T1000 (cell line): ENCODE results near the gene SOCS3.
"Not testable (repeated sequence)": the region's sequence is repeated elsewhere in the genome, so short reads cannot be mapped to it uniquely, and the experiment has no call there.

Experiments
- DNase-seq: peaks from one replicate; lab custom pipeline; 2025; ENCODE audit warnings: mixed read lengths; lab: John Stamatoyannopoulos, UW

The SOCS3 gene

DNA sequence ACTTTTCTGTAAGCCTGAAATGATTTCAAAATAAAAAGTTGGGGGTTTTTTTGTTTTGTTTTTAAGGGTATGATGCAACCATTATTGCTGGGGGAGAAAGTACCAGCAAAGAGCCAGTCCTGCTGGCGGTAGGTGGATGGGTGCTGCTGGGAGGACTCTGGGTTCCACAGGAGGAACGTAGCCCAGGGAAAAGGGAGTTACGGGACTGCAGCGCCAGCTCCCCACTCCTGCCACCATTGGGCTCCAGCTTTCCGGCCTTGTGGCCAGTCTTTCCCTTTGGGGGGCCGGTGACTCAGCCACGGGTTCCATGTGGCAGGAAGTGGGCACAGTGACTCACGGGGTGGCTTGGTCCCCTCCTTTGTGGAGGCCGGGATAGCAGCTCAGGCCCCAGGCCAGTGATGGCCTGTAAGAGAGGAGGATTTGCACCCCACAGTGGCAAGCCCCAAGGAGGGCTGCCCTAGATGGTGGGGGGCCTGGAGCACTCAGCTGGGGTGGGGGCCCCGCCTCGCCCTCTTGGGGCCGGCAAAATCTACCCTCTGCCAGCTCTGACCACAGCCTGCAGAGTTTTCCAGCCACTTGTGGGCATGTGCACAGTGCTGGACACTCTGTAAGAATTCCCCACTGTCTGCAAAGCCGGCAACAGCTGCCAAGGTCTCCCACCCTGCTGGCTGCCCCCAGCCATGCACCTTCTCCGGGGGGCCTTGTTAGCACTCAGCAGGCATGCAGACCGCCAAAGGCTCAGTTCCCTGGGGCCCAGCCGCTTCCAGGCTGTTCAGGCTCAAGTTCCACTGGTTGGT, 30.4 kb downstream of the SOCS3 start:
- peak; percentile 87 for DNase-seq

GRCh38 chr17:78327880-78328279, 32.0 kb downstream of the SOCS3 start:
- DNase-seq = no peak

DNA sequence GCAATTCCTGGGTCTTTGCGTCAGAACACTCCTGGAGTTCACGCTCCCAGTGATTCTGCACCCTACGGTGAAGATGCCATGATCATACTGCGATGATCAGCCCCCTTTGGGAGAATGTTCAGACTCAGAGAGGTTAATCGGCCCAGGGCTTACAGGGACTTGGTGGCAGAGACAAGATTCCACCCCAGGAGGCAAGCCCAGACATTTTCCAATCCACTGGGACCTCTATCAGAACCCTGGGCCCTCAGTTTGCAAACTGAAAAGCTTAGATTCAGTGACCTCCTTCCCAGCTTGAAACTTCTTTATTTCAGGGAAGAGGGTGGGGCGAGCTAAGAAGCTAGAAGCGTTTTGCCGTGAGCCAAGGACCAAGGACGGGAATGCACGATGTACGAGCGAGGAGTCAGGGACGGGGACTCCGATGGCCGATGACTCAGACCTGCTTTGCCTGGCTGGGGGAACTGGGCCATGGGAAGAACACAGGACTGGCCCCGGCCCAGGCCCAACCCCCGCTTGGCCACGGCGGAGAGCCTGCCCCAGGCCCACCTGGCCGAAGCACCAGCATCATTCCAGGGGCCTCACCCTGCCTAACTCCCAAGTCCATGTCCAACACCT, 34.7 kb downstream of the SOCS3 start:
- DNase-seq = peak; percentile 19

DNA sequence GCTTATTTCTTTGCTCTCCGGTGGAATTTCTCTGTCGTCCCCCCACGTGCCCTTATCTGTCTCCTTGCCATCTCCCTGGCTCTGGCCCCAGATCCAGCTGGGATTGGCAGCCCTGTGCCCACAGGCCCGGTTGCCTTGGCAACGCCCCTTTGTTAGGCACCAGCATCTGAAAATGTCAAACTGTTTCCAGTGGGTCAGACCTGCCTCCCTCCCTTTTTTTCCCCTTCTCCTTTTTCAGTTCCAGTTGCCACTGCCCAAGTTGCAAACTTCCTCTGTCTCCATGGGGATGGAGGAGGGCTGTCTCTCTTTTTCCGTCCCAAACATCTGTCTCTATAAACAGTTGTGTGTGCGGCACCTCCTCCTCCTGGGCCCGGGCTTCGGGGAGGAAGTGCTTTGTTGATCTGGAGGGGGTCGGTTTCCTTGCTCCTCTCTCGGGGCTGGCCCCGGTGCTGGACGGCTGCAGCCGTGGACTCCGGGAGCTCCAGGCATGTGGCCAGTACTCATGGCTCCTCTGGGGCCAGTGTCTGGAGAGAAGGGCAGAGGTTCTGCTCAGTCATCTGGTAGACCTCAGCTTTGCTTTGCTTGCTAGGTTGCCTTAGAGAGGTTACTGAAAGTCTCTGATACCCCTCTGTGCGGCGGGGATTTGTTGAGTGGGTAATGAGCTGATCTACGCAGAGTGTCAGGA, 35.3 kb downstream of the SOCS3 start:
- DNase-seq = peak; percentile 65

DNA sequence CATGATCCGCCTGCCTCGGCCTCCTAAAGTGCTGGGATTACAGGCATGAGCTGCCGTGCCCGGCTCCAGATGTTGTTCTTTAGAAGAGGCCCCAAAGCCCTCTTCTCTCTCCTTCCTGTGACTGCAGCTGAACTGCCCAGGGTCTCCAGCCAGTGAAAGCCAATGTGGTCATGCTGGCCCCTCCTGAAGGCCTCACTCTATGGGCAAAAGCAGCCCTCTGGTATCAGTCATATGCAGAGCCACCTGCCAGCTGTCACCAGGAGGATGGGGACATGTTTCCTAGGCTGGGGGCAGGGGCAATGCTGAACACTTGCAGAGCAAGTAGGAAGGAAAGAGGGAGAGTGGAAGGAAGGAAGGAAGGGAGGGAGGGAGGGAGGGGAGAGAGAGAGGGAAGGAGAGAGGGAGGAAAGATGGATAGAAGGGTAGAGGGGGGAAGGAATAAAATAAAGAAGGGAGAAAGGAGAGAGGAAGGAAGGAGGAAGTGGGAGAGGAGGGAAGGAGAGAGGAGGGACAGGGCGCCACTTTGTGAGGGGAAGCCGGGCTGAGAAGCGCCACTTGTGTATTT, 36.0 kb downstream of the SOCS3 start:
- DNase-seq = no peak

- no peak for DNase-seq
Measured at GRCh38 chr17:78322858-78323455, 36.9 kb downstream of the SOCS3 start.

GRCh38 chr17:78322327-78322857, 37.5 kb downstream of the SOCS3 start:
- DNase-seq = no peak

DNA sequence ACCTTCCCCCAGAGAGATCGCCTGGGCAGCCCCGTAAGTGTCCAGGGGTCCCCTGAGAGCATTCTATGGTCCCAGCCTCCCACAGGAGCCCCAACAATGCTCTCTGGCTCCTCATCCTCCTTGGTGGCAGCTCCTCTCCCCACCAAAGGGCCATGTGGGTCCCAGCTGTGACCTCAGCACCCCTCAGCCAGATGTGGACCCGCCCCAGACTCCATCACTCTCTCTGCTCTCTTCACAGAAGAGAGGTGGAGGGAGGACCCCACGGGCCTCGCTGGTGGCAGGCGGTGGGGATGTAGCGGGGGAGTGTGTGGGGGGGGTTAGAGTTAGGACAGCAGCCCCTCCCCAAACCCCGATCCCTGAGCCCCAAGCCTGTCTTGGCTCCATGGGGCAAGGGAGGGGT, 41.0 kb downstream of the SOCS3 start:
- DNase-seq = no peak

- no peak for DNase-seq
Measured at GRCh38 chr17:78318407-78318806, 41.5 kb downstream of the SOCS3 start.

DNA sequence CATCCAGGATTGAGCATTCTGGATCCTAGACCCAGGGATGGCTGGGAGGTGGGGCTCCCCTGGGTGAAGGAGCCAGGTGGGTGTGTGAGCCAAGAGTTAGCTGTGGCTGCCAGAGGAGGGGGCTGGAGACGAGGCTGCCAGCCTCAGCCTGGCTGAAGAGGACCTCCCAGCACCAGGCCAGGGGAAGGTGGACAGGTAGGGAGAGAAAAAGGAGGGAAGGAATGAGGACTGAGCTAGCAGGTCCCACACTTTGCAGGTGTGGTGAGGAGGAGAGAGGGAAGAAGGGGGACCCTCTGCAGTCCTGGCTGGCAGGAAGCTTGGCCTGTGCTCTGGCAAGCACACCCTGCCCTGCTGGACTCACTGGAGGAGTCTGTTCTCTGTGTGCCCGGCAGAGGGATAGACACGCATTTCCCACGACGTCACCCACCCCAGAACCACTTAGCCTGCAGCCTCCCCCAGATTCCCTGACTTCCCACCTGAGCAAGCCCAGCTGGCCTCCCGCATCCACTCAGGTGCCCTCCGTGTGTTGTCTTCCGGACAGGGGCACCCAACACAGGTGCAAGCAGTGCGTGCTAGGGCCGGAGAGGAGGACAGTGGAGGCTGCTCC, 42.0 kb downstream of the SOCS3 start:
- DNase-seq = no peak

DNA sequence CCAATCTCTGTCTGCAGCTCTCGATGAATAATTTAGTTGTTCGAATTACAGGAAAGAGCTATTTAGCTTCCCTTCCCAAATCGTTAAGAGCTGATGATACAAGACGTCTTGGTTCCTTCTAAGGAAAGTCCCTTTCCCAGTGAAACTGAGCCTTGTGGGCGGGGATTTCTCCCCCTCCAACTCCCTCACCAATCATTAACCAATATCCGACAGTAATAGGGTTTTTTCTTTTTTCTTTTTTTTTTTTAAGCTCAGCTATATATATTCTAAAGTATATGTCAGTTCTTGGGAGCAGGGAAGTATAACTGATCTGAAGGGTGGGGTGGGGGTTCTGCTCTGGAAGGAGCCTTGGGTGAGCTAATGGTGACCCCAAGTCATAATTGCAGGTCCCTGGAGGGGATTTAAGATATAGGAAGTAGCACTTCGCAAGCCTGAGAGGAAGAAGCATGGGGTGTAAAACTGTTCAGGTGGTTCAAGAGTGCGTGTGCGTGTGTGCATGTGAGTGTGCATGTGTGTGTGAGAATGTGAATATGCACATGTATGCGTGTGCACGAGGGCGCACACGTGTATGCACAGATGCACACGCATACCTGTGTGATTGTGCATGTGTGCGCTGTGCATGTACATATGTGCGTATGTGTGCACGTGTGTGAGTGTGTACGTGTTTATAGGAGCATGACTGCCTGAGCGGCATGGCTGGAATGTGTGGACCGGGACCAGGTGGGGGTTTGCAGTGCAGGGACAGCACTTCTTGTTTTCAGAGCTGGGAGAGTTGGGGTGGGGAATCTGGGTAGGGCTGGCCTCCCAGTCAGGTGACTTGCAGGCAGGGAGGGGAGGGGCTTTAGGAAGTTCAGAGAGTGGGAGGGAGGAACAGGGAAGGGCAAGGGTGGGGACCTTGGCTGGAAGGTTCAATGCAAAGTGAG, 42.7 kb downstream of the SOCS3 start:
- DNase-seq = no peak

- no peak for DNase-seq
Measured at GRCh38 chr17:78316115-78316866, 43.6 kb downstream of the SOCS3 start.

DNA sequence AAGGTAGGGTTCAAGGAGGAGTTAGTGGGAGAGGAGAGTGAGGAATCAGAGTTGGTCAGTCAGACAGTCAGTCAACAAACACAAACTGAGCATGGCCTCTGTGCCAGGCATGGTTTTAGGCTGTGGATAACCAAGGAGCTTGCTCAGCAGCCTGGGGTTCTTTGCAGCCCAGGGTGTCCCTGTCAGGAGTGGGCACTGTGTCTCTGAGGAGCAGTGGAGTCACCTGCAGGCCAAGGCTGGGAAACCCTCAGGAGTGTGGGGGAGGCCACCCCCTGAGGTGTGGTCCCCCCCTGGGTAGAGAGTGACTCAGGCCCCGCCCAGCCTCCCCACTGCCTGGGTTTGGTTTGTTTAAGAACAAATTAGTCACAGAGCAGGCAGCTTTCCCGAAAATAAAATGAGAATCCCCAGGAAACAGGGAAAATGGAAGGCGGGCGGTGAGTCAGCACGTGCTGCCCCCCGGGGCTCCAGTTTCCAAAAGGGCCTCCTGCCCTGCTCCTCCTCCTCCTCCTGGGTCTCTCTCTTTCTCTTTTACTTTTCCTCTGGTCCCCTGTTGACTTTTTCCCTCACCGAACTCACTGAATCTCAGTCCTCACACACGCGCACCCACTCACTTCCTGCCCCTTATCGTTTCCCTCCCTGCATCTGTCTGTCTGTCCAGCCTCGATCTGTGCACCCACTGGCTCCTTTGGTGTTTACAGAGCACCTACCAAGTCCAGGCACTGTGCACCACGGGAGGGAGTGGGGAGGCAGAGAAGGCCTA, 44.3 kb downstream of the SOCS3 start:
- peak; percentile 90 for DNase-seq

DNA sequence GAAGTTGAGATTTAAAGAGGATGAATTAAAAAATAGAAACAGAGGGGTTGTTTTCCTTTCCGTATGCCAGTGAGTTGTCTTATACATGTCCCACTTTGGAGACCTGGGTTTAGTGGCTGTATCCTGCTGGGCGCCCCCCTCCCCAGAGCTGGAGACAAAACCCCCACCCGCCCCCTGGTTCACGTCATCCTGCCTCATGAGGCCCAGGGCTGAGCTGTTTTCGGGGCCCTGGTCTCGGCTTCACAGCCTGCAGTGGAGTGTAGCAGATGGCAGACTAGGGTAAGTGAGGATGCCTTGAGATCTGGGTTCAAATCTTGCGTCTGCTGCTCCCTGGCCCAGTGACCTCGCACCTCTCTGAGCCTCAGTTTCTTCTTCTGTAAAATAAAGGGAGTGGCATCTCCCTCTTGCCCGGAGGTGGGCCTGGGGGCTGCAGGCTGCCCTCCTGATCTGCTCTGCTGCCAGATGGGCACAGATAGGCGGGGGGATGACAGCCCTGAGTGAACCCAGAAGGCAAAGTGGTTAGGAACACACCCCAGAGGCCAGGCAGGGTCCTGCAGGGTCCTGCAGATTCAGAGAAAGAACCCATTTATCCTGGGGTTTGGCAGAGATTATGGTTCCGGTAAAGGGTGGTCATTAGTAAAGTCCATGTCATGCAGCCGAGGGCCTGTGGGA, 45.1 kb downstream of the SOCS3 start:
- DNase-seq = no peak

DNA sequence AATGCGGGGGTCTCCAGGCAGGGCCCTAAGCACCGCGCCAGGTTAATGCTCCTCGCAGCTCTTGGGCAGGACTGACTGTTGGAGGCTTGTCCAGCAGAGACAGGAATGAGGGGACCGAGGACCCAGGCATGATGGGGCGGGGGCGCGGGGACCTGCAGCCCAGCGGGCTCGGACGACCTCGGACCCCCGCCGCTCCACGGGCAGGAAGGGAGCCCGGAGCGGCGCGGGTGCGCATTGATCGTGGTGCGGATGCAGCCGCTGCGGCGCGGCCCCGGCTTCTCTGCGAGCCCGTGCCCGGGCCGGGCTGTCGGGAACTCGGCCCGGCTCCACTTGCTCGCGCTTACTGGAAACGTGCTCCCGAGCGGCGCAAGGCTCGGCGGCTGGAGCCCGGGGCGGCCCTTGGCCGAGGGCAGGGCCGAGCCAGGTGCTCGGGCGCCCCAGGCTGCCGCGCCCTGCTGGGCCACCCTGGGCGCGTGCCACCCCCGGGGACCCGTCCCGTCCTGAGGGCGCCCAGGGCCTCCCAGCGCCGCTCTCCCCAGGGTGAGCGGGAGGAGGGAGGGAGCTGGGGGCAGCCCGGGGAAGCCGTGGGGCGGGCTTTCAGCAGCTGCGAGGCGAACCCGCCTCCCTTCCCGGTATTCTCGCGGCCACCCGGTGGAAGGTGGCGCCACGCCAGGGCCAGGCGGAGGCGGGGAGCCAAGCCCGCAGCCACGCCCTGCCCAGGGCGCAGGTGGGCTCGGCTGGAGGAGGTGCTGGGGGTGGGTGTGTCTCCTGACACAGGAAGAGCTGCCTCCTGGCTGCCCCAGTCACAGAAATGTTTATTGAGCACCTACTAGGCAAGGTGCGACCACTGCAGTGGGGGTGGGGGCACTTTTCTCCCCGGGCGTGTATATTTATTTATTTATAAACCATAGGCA, 45.9 kb downstream of the SOCS3 start:
- DNase-seq = peak; percentile 42

DNA sequence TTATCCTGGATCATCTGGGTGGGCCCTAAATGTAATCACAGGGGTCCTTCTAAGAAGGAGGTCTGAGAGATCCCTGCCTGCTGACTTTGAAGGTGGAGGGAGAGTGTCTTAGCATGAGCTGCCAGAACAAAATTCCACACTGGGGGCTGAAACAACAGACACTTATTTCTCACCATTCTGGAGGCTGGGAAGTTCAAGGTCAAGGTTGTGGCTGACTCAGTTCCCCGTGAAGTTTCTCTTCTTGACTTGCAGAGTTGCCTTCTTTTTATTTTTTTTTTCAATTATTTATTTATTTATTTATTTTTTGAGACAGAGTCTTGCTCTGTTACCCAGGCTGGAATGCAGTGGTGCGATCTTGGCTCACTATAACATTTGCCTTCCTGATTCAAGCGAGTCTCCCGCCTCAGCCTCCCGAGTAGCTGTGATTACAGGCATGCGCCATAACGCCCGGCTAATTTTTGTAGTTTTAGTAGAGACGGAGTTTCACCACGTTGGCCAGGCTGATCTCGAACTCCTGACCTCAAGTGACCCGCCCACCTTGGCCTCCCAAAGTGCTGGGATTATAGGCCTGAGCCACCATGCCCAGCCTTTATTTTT, 50.1 kb downstream of the SOCS3 start:
- DNase-seq = not testable (repeated sequence)
